Choroid plexus epithelial cell (primary cell): Measurements from ENCODE around the gene GOLT1B.

Source experiments
- DNase-seq: peaks from one replicate; pipeline ENCODE4 v3.0.0-alpha.2; 2010; ENCODE audit warnings: low read depth
- H3K4me3 ChIP-seq: 2 replicates; pipeline ENCODE4 v1.5.1; 2011; ENCODE audit warnings: low read depth, mild to moderate bottlenecking, control low read depth, low read length, moderate library complexity
- TF ChIP-seq, protein P1 (sequence below): conservative IDR thresholded peaks from 2 replicates; pipeline ENCODE4 v1.5.1; 2011; ENCODE audit warnings: low read depth, mild to moderate bottlenecking, control low read depth, inconsistent platforms, low read length, moderate library complexity

GOLT1B gene

GRCh38 chr12:21475552-21475951, 26.0 kb upstream of the GOLT1B start:
- TF ChIP-seq, protein P1, sequence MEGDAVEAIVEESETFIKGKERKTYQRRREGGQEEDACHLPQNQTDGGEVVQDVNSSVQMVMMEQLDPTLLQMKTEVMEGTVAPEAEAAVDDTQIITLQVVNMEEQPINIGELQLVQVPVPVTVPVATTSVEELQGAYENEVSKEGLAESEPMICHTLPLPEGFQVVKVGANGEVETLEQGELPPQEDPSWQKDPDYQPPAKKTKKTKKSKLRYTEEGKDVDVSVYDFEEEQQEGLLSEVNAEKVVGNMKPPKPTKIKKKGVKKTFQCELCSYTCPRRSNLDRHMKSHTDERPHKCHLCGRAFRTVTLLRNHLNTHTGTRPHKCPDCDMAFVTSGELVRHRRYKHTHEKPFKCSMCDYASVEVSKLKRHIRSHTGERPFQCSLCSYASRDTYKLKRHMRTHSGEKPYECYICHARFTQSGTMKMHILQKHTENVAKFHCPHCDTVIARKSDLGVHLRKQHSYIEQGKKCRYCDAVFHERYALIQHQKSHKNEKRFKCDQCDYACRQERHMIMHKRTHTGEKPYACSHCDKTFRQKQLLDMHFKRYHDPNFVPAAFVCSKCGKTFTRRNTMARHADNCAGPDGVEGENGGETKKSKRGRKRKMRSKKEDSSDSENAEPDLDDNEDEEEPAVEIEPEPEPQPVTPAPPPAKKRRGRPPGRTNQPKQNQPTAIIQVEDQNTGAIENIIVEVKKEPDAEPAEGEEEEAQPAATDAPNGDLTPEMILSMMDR: no peak
- H3K4me3 ChIP-seq: no peak overlapping the region
- DNase-seq: no peak

DNA sequence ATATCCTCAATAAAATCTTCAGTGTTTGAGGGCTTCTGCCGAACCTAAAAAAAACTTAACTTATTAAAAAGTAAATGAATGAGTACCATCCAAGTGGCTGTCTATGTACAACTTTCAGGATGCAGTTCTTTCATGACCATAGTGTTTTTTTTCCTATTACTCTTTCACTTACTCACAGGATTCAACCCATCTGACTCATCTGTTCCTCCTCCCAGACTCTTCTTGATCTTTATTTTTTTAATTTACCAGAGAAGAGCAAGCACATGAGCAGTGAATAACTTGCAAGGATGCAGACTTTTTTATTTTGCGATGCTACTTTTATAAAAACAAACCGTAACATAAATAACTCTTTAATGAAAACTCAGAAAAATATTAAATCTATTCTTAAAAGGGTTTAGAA, 24.6 kb upstream of the GOLT1B start:
- DNase-seq: peak; percentile 72
- TF ChIP-seq, protein P1: no peak
- H3K4me3 ChIP-seq: no peak overlapping the region

- H3K4me3 ChIP-seq: no peak overlapping the region
- DNase-seq: no peak
Measured at GRCh38 chr12:21478756-21479455, 22.7 kb upstream of the GOLT1B start.

DNA sequence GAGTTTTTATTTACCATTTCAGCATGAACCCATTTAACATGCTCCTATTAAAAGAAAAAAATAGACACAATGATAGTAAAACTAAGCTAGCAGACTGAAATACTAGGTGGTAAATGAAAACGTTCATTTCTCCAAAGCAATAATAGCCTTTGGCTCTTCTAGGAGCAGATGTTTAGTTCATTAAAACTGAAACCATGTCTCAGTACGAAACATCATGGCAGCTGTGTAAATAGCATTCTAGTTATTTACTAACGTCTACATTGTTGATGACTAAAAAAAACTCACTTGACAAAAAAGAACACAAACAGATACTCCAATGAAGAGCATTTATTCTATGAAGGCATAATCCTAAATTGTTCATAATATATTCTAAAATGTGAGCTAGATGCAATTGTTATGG, 18.1 kb upstream of the GOLT1B start:
- TF ChIP-seq, protein P1: no peak

More at GRCh38 chr12:21478756-21479455, 22.7 kb upstream of the GOLT1B start:
- TF ChIP-seq, protein P1: no peak

DNA sequence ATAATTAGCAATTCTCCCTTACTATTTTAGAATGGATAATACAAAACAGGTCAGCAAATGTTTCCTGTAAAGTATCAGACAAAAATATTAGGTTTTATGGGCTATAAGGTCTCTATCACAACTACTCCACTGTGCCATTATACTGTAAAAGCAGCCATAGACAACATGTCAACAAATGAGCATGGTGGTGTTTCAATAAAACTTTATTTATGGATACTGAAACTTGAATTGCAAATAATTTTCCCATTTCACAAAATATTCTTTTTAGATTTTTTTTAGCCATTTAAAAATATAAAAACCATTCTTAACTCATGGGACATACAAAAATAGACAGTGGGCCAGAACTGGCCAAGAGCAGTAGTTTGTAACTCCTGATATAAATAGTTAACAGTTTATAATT, 15.6 kb upstream of the GOLT1B start:
- TF ChIP-seq, protein P1: no peak

More for the DNA sequence above, 18.1 kb upstream of the GOLT1B start:
- DNase-seq: no peak
- H3K4me3 ChIP-seq: no peak overlapping the region

DNA sequence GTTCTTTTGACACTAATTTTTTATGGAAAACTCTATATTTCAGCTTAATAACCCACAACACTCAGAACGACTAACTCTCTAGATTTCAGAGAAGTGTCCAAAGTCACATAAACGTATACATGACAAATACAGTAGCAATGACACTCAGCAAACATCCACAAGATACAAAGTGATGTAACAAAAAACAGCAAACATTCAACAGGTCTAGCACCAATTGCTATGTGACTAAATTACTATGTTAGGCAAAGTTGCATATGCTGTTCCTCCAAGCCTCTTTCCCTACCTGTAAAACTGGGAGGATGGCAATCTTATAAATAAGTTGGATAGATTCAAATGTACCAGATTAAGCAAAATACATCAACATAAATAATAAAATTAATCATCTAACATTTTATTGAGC, 1.8 kb upstream of the GOLT1B start:
- TF ChIP-seq, protein P1: no peak
- no peak for DNase-seq
- H3K4me3 ChIP-seq: no peak overlapping the region

More for the DNA sequence above, 15.6 kb upstream of the GOLT1B start:
- H3K4me3 ChIP-seq: no peak overlapping the region
- no peak for DNase-seq

DNA sequence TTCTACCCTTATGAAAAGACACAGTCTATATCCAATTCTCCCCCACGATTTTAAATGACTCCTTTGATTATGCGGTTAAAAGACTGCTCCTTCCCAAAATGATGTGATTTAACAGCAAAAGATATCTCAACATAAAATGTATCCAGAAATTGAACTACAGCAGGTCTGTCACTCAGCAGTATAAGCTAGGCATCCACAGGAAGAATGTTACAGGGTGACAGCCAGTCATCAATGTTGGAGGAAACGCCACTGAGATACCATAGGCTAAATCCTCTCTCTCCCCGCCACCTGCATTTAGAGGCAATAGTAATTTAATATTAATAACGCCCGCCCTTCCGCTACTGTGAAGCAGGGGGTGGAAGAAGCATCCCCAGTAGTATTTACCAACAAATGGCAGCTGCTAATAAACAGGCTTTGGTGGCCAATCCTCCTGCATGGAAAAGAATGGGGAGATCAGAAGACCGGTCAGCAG, 767 bp upstream of the GOLT1B start:
- no peak for DNase-seq
- TF ChIP-seq, protein P1: peak; percentile 22
- H3K4me3 ChIP-seq: peak overlapping the region; percentile 90
